ENCODE results near the gene ERN1.
"Not testable (repeated sequence)": the region's sequence is repeated elsewhere in the genome, so short reads cannot be mapped to it uniquely, and the experiment has no call there.

The ERN1 gene

DNA sequence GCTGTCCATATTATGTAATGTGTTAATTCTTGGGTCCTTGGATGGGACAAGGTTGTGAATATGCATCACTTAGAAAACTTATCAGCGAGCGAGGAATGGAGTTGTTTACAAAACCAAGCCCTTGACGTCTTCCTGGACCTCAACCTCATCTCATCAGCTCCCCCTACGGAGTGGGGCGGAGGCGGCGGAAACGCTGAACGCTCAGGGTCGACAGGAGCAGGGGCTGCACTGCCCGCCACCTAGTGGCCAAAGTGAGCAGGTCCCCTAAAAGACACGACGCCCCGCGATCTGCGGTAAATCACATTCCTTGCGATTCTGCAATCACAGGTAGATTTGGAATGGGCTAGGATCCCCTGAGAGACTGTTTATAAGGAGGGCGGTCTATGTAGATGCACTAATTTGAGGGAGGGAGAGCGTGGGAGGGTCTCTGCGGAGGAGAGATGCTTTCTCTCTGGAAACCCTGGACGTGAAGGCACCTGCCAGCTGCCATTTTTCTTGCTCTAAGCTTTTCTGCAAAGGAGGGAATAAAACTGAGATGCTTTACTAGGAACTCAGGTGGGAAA, 104.1 kb downstream of the ERN1 start:
- DNase-seq (ENCODE audit: low spot score): peak; percentile 67

DNA sequence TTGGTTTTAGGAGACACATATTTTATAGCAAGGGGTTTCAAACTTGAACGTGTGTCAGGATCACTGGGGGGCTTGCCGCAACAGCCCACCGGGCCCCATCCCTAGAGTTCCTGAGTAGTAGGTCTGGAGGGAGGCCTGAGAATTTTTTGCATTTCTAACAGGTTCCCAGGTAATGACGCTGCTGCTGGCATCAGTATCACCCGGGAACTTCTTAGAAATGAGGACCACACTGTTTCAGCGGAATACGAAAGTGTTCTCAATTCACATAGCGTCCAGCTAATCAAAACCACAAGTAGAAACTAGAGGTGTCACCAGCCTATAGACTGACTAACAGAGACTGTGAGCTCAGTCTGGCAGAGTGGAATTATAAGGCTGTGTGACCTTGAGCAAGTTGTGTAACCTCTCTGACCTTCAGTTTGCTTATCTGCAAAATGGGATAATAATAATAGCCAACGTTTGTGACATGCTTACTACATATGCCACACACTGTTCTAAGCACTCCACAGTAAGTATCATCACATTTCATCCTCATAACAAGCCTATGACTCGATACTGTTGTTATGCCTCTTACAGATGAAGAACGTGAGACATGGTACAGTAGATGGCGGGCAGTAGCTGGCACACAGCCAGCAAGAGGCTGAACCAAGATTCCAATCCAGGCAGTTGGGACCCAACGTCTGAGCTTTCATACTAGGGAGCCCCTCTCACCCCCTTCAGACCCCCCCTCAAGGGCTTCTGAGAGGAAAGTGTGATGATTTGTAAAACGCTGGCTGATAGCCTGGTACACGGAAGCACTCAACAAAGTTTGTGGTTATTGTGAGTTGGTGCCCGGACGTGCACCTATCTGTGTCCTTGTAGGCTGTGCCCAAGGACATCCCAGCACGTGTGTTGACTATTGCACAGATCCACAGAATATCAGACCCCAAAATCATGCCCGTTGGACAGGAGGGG, 104.9 kb downstream of the ERN1 start:
- no peak for DNase-seq (ENCODE audit: low spot score)

DNA sequence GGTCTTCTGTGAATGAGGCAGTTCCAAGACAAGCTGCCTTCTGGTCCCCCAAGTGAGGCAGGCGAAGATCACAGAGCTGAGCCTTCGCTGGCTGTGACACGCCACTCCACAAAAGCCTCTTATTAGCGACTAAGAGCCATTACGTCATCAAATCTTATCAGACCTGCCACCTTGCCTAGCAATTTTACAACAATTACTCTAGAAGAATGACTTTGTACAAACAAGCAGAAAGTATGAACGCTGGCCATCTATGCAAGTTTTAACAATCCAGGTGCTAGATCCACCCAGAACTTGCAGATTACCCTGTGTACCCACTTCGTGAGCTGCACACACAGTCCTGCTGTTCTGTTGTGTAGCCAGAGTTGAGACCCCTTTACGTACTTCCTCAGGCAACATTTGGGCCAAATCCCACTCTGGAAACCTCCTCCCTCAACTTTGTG, 105.7 kb downstream of the ERN1 start:
- DNase-seq (ENCODE audit: low spot score): no peak

DNA sequence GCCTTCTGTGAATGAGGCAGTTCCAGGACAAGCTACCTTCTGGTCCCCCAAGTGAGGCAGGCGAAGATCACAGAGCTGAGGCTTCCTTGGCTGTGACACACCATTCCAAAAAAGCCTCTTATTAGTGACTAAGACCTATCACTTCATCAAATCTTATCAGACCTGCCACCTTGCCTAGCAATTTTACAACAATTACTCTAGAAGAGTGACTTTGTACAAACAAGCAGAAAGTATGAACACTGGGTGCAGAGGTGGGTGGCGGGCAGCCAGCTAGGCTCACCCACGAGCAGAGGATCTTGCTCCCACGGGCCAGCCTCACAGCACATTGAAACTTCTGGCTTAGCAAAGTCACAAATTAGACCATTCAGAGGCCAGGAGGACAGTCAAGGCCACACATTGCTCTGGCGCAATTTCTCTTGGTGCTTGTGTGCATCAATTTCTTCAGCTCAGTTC, 107.3 kb downstream of the ERN1 start:
- no peak for DNase-seq (ENCODE audit: low spot score)

DNA sequence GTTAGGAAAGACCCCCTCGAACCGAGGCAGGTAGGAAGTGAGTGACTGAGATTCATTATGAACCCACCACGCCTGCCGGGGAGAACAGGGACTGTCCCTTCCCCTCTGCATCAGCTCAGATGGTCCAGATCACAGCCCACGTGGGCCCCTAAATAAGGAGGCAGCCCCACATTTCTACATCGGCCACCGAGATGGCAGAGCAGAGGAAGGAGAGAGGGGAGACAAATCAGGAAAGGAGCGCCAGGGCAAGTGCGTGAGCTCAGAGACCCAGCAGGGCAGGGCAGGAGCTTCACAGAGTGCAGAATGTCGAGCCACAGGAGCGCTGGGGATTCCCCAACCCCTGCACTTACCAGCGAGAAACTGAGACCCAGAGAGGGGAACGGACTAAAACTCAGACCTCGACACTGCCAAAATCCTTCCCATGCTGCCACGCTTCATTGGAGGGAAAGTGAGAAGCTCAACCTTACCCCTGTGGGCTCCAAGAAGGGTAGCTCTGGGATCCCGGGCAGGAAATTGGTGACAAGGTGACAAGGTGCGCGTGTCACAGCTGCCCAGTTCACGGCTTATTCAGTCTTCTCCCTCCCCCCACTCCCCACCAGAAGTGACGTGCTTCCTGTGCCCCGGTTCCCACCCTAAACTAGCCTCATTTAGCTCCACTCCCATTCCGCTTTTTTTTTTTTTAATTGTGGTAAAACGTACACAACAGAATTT, 109.7 kb downstream of the ERN1 start, which contains the start of gene ICAM2:
ICAM2 (minus strand) TSS at position 578 of the 711 bp plus-strand sequence. CDS start 13,942 bp downstream, outside the sequence.
- no peak for DNase-seq (ENCODE audit: low spot score)

DNA sequence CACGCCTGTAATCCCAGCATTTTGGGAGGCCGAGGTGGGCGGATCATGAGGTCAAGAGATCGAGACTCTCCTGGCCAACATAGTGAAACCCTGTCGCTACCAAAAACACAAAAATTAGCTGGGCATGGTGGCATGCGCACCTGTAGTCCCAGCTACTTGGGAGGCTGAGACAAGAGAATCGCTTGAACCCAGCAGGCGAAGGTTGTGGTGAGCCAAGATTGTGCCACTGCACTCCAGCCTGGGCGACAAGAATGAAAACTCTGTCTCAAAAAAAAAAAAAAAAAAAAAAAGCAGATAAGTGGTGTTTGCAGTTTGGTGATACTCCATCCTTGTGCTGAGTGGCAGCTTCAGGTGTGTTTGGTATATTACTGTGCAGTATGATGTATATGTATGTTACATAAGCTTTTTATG, 110.4 kb downstream of the ERN1 start:
- DNase-seq (ENCODE audit: low spot score): not testable (repeated sequence)

DNA sequence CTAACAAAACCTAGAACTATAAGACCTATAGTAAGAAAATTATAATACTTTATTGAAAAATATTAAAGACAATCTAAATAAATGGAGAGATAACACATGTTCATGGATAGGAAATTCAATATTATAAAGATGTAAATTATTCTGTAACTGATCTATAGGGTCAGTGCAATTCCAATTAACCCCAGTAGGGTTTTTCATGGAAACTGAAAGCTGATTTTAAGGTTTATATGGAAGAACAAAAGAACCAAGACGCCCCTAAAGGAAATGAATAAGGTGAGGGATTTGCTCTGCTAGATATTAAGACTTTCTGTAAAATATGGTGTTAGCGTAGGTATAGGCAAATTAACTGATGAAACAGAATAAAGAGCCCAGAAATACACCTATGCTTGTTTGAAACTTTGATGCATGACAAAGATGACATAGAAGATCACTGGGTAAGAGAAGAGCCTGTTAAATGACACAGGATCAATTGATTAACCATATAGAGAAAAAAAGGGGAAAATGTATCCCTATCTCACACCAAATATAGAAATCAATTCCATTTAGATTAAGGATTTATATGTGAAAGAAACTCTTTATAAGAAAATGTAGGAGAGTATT, 112.5 kb downstream of the ERN1 start:
- no peak for DNase-seq (ENCODE audit: low spot score)

DNA sequence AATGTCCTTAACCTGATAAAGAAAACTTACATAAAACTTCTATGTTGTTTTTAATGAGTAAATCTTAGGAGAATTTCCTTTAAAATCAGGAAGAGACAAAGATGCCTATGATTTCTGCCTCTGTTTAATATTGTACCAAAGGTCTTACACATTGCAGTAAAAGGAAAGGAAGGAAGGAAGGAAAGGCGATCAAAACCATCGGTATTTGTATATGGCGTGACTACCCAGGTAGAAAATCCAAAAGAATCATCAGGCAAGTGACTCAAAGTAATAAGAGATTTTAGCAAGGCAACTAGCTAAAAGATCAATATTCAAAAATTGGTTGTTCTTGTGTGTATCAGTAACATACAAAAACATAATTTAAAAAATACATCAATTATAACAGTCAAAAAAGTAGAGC, 113.0 kb downstream of the ERN1 start:
- no peak for DNase-seq (ENCODE audit: low spot score)

DNA sequence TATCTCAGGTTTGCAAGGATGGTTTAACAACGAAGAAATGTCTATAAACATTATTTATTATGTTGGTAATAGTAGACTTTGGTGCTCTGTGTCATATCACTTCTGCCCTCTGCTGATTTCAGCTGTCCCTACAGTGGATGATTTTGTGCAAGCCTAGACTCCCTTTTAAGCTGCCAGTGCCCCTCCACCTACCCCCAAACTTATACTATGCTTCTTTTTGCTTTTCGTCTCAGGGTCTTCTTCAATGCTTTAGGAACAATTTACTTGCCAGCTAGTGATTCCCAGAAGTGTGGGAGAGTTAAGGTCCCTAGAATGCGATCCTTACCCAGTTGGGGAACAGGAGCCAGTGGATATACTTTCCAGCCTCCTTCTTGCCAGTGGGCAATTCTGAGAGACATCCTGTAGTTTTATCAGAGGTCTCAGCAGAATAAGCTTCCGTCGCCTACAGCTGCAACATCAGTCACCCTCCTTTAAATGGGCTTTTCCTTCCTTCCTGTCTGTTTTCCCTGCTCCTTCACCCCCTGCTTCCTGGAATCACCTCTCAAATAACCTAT, 113.6 kb downstream of the ERN1 start:
- no peak for DNase-seq (ENCODE audit: low spot score)

DNA sequence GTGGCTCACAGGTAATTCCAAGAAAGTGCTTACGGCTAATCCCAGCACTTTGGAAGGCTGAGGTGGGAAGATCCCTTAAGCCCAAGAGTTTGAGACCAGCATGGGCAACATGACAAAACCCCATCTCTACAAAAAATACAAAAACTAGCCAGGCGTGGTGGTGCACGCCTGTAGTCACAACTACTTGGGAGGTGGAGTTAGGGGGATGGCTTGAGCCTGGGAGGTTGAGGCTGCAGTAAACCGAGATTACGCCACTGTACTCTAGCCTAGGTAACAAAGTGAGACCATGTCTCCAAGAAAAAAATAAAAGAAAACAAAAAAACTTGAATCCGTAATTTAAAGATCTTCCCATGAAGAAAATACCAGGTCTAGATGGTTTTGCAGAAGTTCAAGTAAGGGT, 114.5 kb downstream of the ERN1 start:
- DNase-seq (ENCODE audit: low spot score): no peak

DNA sequence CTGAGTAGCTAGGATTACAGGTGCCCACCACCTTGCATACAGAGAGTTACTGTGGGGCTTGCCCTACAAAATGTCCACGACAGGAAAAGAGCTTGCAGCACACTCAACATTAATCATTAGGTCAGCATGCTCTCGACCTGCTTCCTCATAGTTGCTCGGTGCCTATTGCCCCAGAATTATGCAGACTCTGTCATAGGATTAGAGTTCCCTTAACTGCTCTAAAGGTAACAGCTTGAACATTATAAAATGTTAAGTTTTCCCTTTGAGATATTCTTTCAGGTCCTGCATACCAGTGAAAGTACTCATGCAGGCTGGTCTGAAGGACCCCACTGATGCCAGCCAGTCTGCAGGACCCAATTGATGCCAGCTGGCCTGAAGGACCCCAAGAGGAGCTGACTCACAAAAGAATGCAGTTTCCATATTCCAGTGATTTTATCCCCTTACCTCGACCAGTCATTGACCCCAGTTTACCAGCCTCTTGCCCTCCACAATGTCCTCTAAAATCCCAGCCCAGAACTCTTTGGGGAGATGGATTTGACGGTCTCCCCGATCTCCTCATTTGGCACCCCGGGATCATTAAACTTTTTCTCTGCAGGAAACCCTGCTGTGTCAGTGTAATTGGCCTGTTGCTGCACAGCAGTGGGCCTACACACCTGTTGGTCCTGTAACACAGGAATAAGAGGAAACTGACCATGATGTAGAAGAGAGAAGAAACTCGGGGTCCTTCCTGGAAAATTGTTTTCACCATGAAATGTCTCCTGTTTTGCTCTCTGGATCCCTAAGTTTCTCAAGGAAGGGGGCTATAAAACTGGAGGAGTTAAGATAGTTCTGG, 120.2 kb downstream of the ERN1 start:
- no peak for DNase-seq (ENCODE audit: low spot score)

DNA sequence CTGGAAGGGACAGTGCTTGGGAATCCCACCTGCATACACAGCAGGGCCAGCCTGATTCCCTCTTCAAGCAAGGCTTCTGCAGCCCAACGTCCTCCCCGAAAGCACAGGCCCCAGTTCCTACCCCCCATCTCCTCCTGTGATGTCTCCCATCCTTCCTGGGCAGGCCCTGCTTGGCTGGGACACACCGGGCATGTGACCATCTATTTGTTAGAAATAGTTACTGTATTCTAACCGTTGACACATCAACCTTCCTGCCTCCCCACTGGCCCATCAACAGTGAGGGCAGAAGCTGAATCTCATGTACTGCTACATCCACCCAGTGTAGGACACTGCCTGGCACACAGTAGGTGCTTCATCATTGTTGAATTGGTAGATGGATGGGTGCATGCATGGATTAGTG, 121.1 kb downstream of the ERN1 start:
- DNase-seq (ENCODE audit: low spot score): no peak

DNA sequence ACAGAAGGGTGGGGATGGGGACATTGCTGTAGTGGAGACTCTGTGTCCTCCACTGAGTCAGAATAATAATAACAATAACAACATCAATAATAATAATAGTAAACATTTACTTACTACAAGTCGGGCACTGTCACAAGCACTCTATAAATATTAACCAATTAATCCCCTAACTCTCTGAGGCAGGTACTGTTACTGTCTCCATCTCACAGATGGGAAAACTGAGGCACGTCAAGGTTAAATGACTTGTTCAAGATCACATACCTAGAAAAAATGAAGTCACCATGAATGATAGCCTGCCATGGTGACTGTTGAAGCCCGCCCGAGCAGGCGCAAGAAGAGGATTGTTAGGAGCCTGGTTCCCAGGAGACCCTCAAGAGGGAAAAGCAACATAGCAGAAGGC, 121.6 kb downstream of the ERN1 start:
- DNase-seq (ENCODE audit: low spot score): no peak

DNA sequence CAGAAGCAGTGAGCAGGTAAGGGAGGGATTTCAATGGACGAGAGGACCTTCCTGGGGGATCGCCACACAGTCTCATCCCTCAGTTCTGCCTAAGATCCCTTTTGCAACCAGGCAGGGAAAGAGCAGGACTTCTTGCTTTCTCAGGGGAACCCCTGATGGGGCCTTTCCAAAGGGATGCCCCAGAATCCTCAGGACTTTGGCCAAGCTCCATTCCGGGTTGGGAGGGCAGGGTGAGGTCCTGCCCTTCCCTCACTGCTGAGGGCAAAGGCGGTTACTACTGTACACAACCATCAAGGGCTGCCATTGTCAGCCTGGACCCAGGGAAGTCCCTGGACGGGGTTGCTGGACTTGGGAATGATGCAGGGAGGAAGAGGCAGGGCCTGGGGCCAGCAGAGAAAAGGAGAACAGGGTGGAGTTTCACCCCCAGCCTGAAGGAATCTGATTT, 122.1 kb downstream of the ERN1 start:
- no peak for DNase-seq (ENCODE audit: low spot score)

DNA sequence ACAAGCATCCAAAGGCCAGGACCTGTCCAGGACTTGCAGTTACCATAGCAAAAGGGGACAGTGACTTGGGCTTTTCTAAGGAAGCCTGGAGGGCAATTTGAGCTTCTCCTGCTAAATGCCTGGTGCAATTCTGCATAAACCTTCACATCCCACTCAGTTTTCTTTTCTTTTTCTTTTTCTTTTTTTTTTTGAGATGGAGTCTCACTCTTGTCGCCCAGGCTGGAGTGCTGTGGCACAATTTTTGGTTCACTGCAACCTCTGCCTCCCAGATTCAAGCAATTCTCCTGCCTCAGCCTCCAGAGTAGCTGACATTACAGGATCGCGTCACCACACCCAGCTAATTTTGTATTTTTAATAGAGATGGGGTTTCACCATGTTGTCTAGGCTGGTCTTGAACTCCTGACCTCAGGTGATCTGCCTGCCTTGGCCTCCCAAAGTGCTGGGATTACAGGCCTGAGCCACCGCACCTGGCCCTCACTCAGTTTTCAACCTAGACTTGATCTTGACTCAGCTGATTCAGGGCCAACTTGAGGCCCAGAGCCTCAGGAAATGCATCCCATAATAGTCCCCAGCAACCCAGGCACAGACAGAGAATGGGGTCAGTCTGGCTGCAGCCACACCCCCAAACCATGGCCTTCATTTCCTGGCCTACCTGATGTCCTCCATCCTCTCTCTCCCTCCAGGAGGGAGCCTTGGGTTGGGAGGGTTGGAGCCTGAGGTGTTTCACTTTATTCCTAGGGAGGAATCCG, 122.7 kb downstream of the ERN1 start:
- not testable (repeated sequence) for DNase-seq (ENCODE audit: low spot score)

DNA sequence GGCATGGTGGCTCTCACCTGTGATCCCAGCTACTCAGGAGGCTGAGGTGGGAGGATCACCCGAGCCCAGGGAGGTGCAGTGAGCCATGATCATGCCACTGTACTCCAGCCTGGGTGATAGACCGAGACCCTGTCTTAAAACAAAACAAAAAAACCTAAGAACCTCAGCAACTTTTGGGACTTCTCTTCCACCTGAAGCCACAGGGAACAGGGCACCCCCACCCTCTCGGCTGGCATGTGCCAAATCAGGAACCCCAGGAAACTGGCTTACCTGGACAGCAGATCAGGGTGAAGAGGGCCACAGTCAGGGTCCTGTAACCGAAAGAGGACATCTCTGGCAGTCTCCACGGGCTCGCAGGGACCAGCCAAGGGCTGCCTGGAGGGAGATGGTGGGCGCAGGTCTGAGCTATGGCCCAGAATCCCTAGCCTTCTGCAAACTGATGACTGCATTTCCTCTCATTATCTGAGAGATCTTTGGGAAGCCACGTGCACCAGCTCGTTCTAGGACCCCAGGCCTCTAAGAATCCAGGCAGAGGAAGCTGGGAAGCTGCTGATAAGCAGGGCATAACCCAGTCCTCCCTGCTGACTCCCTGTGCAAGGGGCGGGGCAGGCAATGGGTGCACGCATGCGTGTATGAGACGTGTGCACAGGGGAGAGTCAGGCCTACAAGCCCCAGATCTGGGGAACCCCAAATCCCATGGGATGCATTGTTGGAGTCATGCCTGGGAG, 123.4 kb downstream of the ERN1 start:
- no peak for DNase-seq (ENCODE audit: low spot score)

DNA sequence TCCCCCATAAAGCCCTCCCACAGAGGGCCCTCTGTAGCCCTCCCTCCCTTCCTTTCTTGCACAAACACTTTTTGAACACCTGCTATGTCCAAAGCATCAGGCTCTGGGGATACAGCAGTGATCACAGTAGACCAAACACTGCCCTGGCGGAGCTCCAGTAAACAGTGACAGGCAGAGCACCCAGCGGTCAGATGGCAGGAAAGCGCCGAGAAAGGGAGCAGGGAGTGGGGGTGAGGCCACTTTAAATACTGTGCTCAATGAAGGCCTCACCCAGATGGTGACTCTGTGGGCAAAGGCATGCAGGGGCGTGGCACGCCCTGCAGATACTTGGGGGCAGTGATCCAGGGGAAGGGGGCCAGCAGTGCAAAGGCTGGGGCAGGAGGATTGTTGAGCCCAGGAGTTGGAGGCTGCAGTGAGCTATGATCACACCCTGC, 124.2 kb downstream of the ERN1 start:
- no peak for DNase-seq (ENCODE audit: low spot score)

DNA sequence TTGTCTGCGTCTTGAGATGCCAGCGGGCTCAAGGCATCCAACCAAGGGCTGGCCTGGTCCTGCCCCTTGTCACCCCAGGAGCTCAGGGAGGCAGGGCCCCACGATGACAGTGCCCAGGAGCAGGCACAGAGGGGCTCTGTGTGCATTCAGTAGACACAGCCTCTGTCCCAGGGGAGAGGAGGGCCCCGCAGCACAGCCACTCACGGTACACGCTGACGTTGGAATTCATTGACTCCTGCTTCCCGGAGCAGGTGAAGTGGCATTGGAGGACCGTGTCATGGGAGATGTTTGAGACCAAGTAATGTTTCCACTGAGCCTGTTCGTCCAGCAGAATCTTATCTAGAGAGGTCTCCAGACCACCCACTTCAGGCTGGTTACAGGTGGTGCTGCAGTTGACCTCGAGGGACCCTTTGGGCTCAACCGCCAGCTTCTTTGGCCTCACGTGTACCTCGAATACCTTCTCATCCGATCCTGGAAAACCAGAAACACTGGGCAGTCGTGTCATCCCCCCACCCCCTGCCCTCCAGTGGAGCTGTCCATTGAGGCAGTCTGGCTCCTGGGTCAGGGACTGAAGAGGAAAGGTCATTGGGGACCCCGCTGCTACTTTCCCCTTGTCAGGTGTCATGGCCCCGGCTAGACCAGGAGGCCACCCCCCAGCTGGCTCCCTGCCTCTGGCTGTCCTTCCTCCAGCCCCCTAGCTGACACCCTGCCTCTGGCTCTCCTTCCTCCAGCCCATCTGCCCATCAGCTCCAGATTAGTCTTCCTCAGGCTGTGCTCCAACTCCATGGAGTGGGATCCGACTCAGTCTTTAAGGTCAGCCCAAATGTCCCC, 124.8 kb downstream of the ERN1 start:
- DNase-seq (ENCODE audit: low spot score): no peak

Measured in Ammon's horn (tissue), 1 donor.